Measurements from ENCODE around the gene ARHGEF28. TPM values are rescaled to one million over a fixed set of nuclear protein-coding genes. Genes with fewer than 3 reads are reported as not detected.

The ARHGEF28 gene
- polyA plus RNA-seq, 1 donor from 2014 or later = not detected

GRCh38 chr5:73698011-73698410 lies 72.0 kb downstream of the ARHGEF28 start:
- no peak overlapping the region for H3K4me2 ChIP-seq (ENCODE audit: low read length)
- H3K9me2 ChIP-seq (ENCODE audit: insufficient read depth, low read length) = no peaks in the 10 kb centered on the region
- no peak overlapping the region for H3K4me3 ChIP-seq (ENCODE audit: low read length)
- H3K9me3 ChIP-seq (ENCODE audit: low read length) = no peaks in the 10 kb centered on the region
- TF ChIP-seq, protein P1, sequence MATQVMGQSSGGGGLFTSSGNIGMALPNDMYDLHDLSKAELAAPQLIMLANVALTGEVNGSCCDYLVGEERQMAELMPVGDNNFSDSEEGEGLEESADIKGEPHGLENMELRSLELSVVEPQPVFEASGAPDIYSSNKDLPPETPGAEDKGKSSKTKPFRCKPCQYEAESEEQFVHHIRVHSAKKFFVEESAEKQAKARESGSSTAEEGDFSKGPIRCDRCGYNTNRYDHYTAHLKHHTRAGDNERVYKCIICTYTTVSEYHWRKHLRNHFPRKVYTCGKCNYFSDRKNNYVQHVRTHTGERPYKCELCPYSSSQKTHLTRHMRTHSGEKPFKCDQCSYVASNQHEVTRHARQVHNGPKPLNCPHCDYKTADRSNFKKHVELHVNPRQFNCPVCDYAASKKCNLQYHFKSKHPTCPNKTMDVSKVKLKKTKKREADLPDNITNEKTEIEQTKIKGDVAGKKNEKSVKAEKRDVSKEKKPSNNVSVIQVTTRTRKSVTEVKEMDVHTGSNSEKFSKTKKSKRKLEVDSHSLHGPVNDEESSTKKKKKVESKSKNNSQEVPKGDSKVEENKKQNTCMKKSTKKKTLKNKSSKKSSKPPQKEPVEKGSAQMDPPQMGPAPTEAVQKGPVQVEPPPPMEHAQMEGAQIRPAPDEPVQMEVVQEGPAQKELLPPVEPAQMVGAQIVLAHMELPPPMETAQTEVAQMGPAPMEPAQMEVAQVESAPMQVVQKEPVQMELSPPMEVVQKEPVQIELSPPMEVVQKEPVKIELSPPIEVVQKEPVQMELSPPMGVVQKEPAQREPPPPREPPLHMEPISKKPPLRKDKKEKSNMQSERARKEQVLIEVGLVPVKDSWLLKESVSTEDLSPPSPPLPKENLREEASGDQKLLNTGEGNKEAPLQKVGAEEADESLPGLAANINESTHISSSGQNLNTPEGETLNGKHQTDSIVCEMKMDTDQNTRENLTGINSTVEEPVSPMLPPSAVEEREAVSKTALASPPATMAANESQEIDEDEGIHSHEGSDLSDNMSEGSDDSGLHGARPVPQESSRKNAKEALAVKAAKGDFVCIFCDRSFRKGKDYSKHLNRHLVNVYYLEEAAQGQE (IDR thresholded peaks at IDR 0.05; ENCODE audit: borderline replicate concordance) = no peak
- TF ChIP-seq EP300 (conservative IDR thresholded peaks at IDR 0.05; ENCODE audit: poor library complexity, severe bottlenecking) (no peak), POLR2AphosphoS5 (IDR thresholded peaks at IDR 0.05) (no peak), TAF1 (IDR thresholded peaks at IDR 0.05; ENCODE audit: low read depth) (no peak), EZH2 (IDR thresholded peaks at IDR 0.05; ENCODE audit: borderline replicate concordance, insufficient read depth, low read length, poor library complexity, severe bottlenecking) (no peak), SMC3 (conservative IDR thresholded peaks at IDR 0.05; ENCODE audit: poor library complexity) (no peak), RAD21 (conservative IDR thresholded peaks at IDR 0.05) (no peak), MXI1 (conservative IDR thresholded peaks at IDR 0.05; ENCODE audit: poor library complexity, severe bottlenecking) (no peak)
- TF ChIP-seq, protein P2, sequence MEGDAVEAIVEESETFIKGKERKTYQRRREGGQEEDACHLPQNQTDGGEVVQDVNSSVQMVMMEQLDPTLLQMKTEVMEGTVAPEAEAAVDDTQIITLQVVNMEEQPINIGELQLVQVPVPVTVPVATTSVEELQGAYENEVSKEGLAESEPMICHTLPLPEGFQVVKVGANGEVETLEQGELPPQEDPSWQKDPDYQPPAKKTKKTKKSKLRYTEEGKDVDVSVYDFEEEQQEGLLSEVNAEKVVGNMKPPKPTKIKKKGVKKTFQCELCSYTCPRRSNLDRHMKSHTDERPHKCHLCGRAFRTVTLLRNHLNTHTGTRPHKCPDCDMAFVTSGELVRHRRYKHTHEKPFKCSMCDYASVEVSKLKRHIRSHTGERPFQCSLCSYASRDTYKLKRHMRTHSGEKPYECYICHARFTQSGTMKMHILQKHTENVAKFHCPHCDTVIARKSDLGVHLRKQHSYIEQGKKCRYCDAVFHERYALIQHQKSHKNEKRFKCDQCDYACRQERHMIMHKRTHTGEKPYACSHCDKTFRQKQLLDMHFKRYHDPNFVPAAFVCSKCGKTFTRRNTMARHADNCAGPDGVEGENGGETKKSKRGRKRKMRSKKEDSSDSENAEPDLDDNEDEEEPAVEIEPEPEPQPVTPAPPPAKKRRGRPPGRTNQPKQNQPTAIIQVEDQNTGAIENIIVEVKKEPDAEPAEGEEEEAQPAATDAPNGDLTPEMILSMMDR (IDR thresholded peaks at IDR 0.05; ENCODE audit: poor library complexity, severe bottlenecking) = no peak
- H3K79me2 ChIP-seq (replicated peaks; ENCODE audit: insufficient read depth, low read length) = no peaks in the 10 kb centered on the region
- no peak overlapping the region for H2AFZ ChIP-seq (ENCODE audit: low read depth, low read length)
- no peak overlapping the region for H3K27ac ChIP-seq (ENCODE audit: low read length)
- no peaks in the 10 kb centered on the region for H3K27me3 ChIP-seq (ENCODE audit: insufficient read depth, low read depth, low read length)
- no peaks in the 10 kb centered on the region for H3K36me3 ChIP-seq (ENCODE audit: insufficient read depth, low read length)
- no peaks in the 10 kb centered on the region for H3F3A ChIP-seq (ENCODE audit: insufficient read depth, low read length, poor library complexity, severe bottlenecking)
- no peak overlapping the region for H3K9ac ChIP-seq (ENCODE audit: low read length)
- no peaks in the 10 kb centered on the region for H4K20me1 ChIP-seq (ENCODE audit: insufficient read depth)

GRCh38 chr5:73701566-73701965 lies 75.6 kb downstream of the ARHGEF28 start:
- TF ChIP-seq TAF1 (IDR thresholded peaks at IDR 0.05; ENCODE audit: low read depth) (no peak), SMC3 (conservative IDR thresholded peaks at IDR 0.05; ENCODE audit: poor library complexity) (no peak), EZH2 (IDR thresholded peaks at IDR 0.05; ENCODE audit: borderline replicate concordance, insufficient read depth, low read length, poor library complexity, severe bottlenecking) (no peak), MXI1 (conservative IDR thresholded peaks at IDR 0.05; ENCODE audit: poor library complexity, severe bottlenecking) (no peak), RAD21 (conservative IDR thresholded peaks at IDR 0.05) (no peak), POLR2AphosphoS5 (IDR thresholded peaks at IDR 0.05) (no peak), EP300 (conservative IDR thresholded peaks at IDR 0.05; ENCODE audit: poor library complexity, severe bottlenecking) (no peak)
- TF ChIP-seq, protein P2 (IDR thresholded peaks at IDR 0.05; ENCODE audit: poor library complexity, severe bottlenecking) = no peak
- TF ChIP-seq, protein P1 (IDR thresholded peaks at IDR 0.05; ENCODE audit: borderline replicate concordance) = no peak
- H2AFZ ChIP-seq (ENCODE audit: low read depth, low read length) = no peak overlapping the region
- no peaks in the 10 kb centered on the region for H3K9me2 ChIP-seq (ENCODE audit: insufficient read depth, low read length)

More at GRCh38 chr5:73701566-73701965, 75.6 kb downstream of the ARHGEF28 start:
- Histone ChIP-seq H3K36me3 (ENCODE audit: insufficient read depth, low read length) (no peaks in the 10 kb centered on the region), H3K9me3 (ENCODE audit: low read length) (no peaks in the 10 kb centered on the region), H3K79me2 (replicated peaks; ENCODE audit: insufficient read depth, low read length) (no peaks in the 10 kb centered on the region), H3K9ac (ENCODE audit: low read length) (no peak overlapping the region), H3K4me2 (ENCODE audit: low read length) (no peak overlapping the region), H3K4me3 (ENCODE audit: low read length) (no peak overlapping the region), H3K27ac (ENCODE audit: low read length) (no peak overlapping the region), H4K20me1 (ENCODE audit: insufficient read depth) (no peaks in the 10 kb centered on the region), H3F3A (ENCODE audit: insufficient read depth, low read length, poor library complexity, severe bottlenecking) (no peaks in the 10 kb centered on the region), H3K27me3 (ENCODE audit: insufficient read depth, low read depth, low read length) (no peaks in the 10 kb centered on the region)

All from neural cell (in vitro differentiated cells).